Stimulated activated CD8-positive, alpha-beta memory T cell treated with anti-CD3 and anti-CD28 coated beads, Interleukin-12 subunit alpha, Interleukin-12 subunit beta, amount 100 ng/mL, for 1 hour (primary cell): ENCODE data around the gene SRC.

Experiments
- DNase-seq: peaks from one replicate; pipeline ENCODE4 v3.0.0-alpha.2; 2020; ENCODE audit warnings: low read depth

The SRC gene

GRCh38 chr20:37414224-37415035 is 68.5 kb downstream of the SRC start:
- DNase-seq: no peak

- DNase-seq: no peak
Observed at GRCh38 chr20:37415118-37416085, 69.5 kb downstream of the SRC start.

- no peak for DNase-seq
Observed at GRCh38 chr20:37416100-37416847, 70.3 kb downstream of the SRC start.

GRCh38 chr20:37416848-37417616 is 71.1 kb downstream of the SRC start:
- no peak for DNase-seq

- no peak for DNase-seq
Observed at GRCh38 chr20:37417617-37418467, 71.9 kb downstream of the SRC start.

GRCh38 chr20:37418591-37419109 is 72.7 kb downstream of the SRC start:
- no peak for DNase-seq

GRCh38 chr20:37419307-37419706 is 73.4 kb downstream of the SRC start:
- no peak for DNase-seq

- DNase-seq: no peak
Observed at GRCh38 chr20:37419774-37420542, 74.0 kb downstream of the SRC start.

- no peak for DNase-seq
Observed at GRCh38 chr20:37420610-37421009, 74.7 kb downstream of the SRC start.

- DNase-seq: no peak
Observed at GRCh38 chr20:37421060-37421905, 75.3 kb downstream of the SRC start.

- no peak for DNase-seq
Observed at GRCh38 chr20:37421988-37422387, 76.0 kb downstream of the SRC start.

GRCh38 chr20:37422791-37423286 is 76.9 kb downstream of the SRC start:
- DNase-seq: no peak

GRCh38 chr20:37423545-37423944 is 77.6 kb downstream of the SRC start:
- DNase-seq: no peak

GRCh38 chr20:37424062-37424851 is 78.3 kb downstream of the SRC start:
- no peak for DNase-seq

GRCh38 chr20:37425103-37425625 is 79.2 kb downstream of the SRC start:
- DNase-seq: no peak

- DNase-seq: no peak
Observed at GRCh38 chr20:37426106-37426505, 80.2 kb downstream of the SRC start.

- no peak for DNase-seq
Observed at GRCh38 chr20:37426978-37427377, 81.0 kb downstream of the SRC start.
